DND-41 (cell line): Measurements from ENCODE around the gene RAI1.

Experiments used
- ATAC-seq: fragments of 200-7000 bp; cut with Tn5 transposase; 3 replicates; pipeline ENCODE4 v1.9.1; 2021; ENCODE audit warnings: low read depth; ENCODE audit not compliant: insufficient read depth
- DNase-seq: peaks from one replicate; pipeline ENCODE4 v3.0.0-alpha.2; 2020
- H2AFZ ChIP-seq: 2 replicates; pipeline ENCODE4 v1.6.0; 2012; ENCODE audit warnings: low read depth, low read length
- H3K27ac ChIP-seq: 2 replicates; pipeline ENCODE4 v1.5.1; 2012; ENCODE audit warnings: low read length, inconsistent platforms
- H3K27me3 ChIP-seq: fragments of 200-600 bp; sonication (generic); 2 replicates; pipeline ENCODE4 v1.6.0; 2012; ENCODE audit warnings: low read length, mild to moderate bottlenecking, inconsistent platforms; ENCODE audit not compliant: insufficient read depth, poor library complexity
- H3K36me3 ChIP-seq: 2 replicates; pipeline ENCODE4 v1.5.1; 2012; ENCODE audit warnings: low read length, inconsistent platforms; ENCODE audit not compliant: insufficient read depth
- H3K4me1 ChIP-seq: 2 replicates; pipeline ENCODE4 v1.5.1; 2012; ENCODE audit warnings: mild to moderate bottlenecking, low read length; ENCODE audit not compliant: insufficient read depth
- H3K4me2 ChIP-seq: 2 replicates; pipeline ENCODE4 v1.6.0; 2012; ENCODE audit warnings: mild to moderate bottlenecking, moderate library complexity, low read length, inconsistent platforms; ENCODE audit not compliant: insufficient read depth
- H3K4me3 ChIP-seq, 2 experiments: fragments of 200-600 bp in 1 of 2; shearing (Covaris generic) in 1 of 2; 2 replicates each; pipeline ENCODE4 v1.5.1; 2012 to 2016; ENCODE audit warnings: inconsistent platforms in 2 of 2, low read length in 2 of 2, mild to moderate bottlenecking in 2 of 2, low read depth in 1 of 2, moderate library complexity in 1 of 2
- H3K79me2 ChIP-seq: 2 replicates; pipeline ENCODE4 v1.6.0; 2012; ENCODE audit warnings: low read length, inconsistent platforms; ENCODE audit not compliant: insufficient read depth
- H3K9ac ChIP-seq: 2 replicates; pipeline ENCODE4 v1.6.0; 2012; ENCODE audit warnings: low read depth, mild to moderate bottlenecking, inconsistent platforms, low read length, moderate library complexity
- H3K9me3 ChIP-seq: 2 replicates; pipeline ENCODE4 v1.5.1; 2012; ENCODE audit warnings: low read length, moderate library complexity, mild to moderate bottlenecking, inconsistent platforms; ENCODE audit not compliant: insufficient read depth, severe bottlenecking
- H4K20me1 ChIP-seq: 2 replicates; pipeline ENCODE4 v1.6.0; 2012; ENCODE audit warnings: low read length; ENCODE audit not compliant: insufficient read depth
- CTCF ChIP-seq: IDR thresholded peaks from 2 replicates; pipeline ENCODE4 v1.5.1; 2012; ENCODE audit warnings: borderline replicate concordance, low read length, moderate library complexity, mild to moderate bottlenecking; ENCODE audit not compliant: poor library complexity, severe bottlenecking; ENCODE audit errors: extremely low read depth
- EZH2 ChIP-seq: IDR thresholded peaks from 3 replicates; pipeline ENCODE4 v1.6.1; 2012; ENCODE audit warnings: borderline replicate concordance, low read depth, mild to moderate bottlenecking, moderate library complexity, low read length, inconsistent platforms; ENCODE audit not compliant: severe bottlenecking

The RAI1 gene

GRCh38 chr17:17837380-17837821, 156.1 kb downstream of the RAI1 start:
- DNase-seq (no peak), ATAC-seq (no peak)
- Histone ChIP-seq H3K4me2 (peak overlapping the region; percentile 82), H3K4me1 (peaks cover 44% of the 10 kb centered on the region), H3K4me3 (peak overlapping the region in 1 of 2 experiments; percentile 76; a peak in 2 of 4 replicates), H4K20me1 (0 out of 2 replicates have a peak, but pooled peaks cover 4% of the 10 kb centered on the region), H3K27ac (no peak overlapping the region), H3K36me3 (peaks cover 4% of the 10 kb centered on the region; the same call in 1 of the 2 replicates), H2AFZ (no peak overlapping the region), H3K9ac (peak overlapping the region; percentile 79), H3K27me3 (no peaks in the 10 kb centered on the region), H3K9me3 (no peaks in the 10 kb centered on the region), H3K79me2 (peaks cover 13% of the 10 kb centered on the region)
- no peak for TF ChIP-seq CTCF
- TF ChIP-seq EZH2: no peak

GRCh38 chr17:17837966-17838962, 157.0 kb downstream of the RAI1 start:
- no peak overlapping the region for H3K4me2 ChIP-seq
- TF ChIP-seq CTCF (no peak), EZH2 (no peak)
- H3K27me3 ChIP-seq: no peaks in the 10 kb centered on the region
- H3K9ac ChIP-seq: no peak overlapping the region
- H3K79me2 ChIP-seq: peaks cover 12% of the 10 kb centered on the region
- H3K4me3 ChIP-seq: no peak overlapping the region
- DNase-seq (no peak), ATAC-seq (no peak)
- 0 out of 2 replicates have a peak, but pooled peaks cover 4% of the 10 kb centered on the region for H4K20me1 ChIP-seq
- peaks cover 44% of the 10 kb centered on the region for H3K4me1 ChIP-seq
- peaks cover 4% of the 10 kb centered on the region; the same call in 1 of the 2 replicates for H3K36me3 ChIP-seq
- H3K27ac ChIP-seq: no peak overlapping the region
- H2AFZ ChIP-seq: no peak overlapping the region
- no peaks in the 10 kb centered on the region for H3K9me3 ChIP-seq

- Histone ChIP-seq H3K4me2 (no peak overlapping the region), H4K20me1 (0 out of 2 replicates have a peak, but pooled peaks cover 4% of the 10 kb centered on the region), H3K79me2 (peaks cover 8% of the 10 kb centered on the region), H3K9me3 (no peaks in the 10 kb centered on the region), H3K4me3 (no peak overlapping the region), H3K36me3 (peaks cover 4% of the 10 kb centered on the region; the same call in 1 of the 2 replicates), H3K27me3 (no peaks in the 10 kb centered on the region), H3K4me1 (peaks cover 35% of the 10 kb centered on the region), H3K27ac (no peak overlapping the region), H3K9ac (no peak overlapping the region), H2AFZ (no peak overlapping the region)
- ATAC-seq: no peak
- no peak for TF ChIP-seq CTCF
- no peak for TF ChIP-seq EZH2
- no peak for DNase-seq
Observed at GRCh38 chr17:17839791-17840707, 158.8 kb downstream of the RAI1 start.
